K562 (cell line): ENCODE results near the gene ATP5F1D. TPM values are rescaled to one million over a fixed set of nuclear protein-coding genes. Genes with fewer than 3 reads are reported as not detected.

Source experiments
- ARNT ChIP-seq, 2 experiments: fragments of 450-650 bp; IDR thresholded peaks; 2 replicates each; pipeline ENCODE4 v1.6.1; 2016; ENCODE audit warnings: mild to moderate bottlenecking in 1 of 2
- BCOR ChIP-seq: fragments of 450-650 bp; IDR thresholded peaks from 2 replicates; pipeline ENCODE4 v1.6.1; 2016
- CHD4 ChIP-seq: fragments of 200-600 bp; sonication (generic); IDR thresholded peaks from 3 replicates; pipeline ENCODE4 v1.6.1; 2012; ENCODE audit warnings: low read depth, mild to moderate bottlenecking, mixed read lengths, low read length, inconsistent platforms; ENCODE audit not compliant: insufficient read depth, insufficient replicate concordance, poor library complexity, severe bottlenecking
- HDGF ChIP-seq: fragments of 450-650 bp; IDR thresholded peaks from 2 replicates; pipeline ENCODE4 v1.6.1; 2016
- SP1 ChIP-seq: sonication (generic); formaldehyde crosslinking; IDR thresholded peaks from 2 replicates; pipeline ENCODE4 v1.8.1; 2022; ENCODE audit warnings: mild to moderate bottlenecking, missing genetic modification reagents
- TOE1 ChIP-seq, 2 experiments: fragments of 450-650 bp in 1 of 2; sonication (generic) in 1 of 2; formaldehyde crosslinking in 1 of 2; IDR thresholded peaks; 2 replicates each; pipeline versions ENCODE4 v1.7.1 to v1.8.0; 2016 to 2022; ENCODE audit warnings: borderline replicate concordance in 2 of 2, mild to moderate bottlenecking in 2 of 2, antibody characterized with exemption in 1 of 2, inconsistent platforms in 1 of 2, low read depth in 1 of 2, missing genetic modification reagents in 1 of 2, moderate library complexity in 1 of 2
- ZNF232 ChIP-seq: sonication (generic); formaldehyde crosslinking; IDR thresholded peaks from 2 replicates; pipeline ENCODE4 v1.8.0; 2022; ENCODE audit warnings: mild to moderate bottlenecking, missing genetic modification reagents
- polyA plus RNA-seq, 8 experiments: library from polyadenylated mRNA; depleted of rRNA in 4 of 8; stranded (reverse) in 5 of 8; unstranded in 3 of 8; fragments of >200 nt; fragmentation: Nextera tagmentation in 2 of 8; fragmentation: Illumina TruSeq in 1 of 8; extraction: Ambion mirVana in 2 of 8; extraction: Trizol in 1 of 8; gene quantifications; 2 replicates each; pipeline versions ENCODE4 v1.2.1 to v1.2.3, GENCODE V29; 2011 to 2014; ENCODE audit warnings: inconsistent platforms in 1 of 8, missing spikeins in 1 of 8
- total RNA-seq, 7 experiments: library from RNA; depleted of rRNA in 6 of 7; stranded (reverse); fragments of >200 nt in 6 of 7; fragmentation: Illumina TruSeq in 2 of 7; extraction: Trizol in 2 of 7; gene quantifications; 2 replicates each; pipeline versions ENCODE4 v1.2.1 to v1.2.3, GENCODE V29; 2011 to 2021; ENCODE audit warnings: low replicate concordance in 1 of 7
- TF ChIP-seq, protein P1 (sequence below): fragments of 450-650 bp; formaldehyde crosslinking; IDR thresholded peaks from 2 replicates; pipeline ENCODE4 v1.4.0; 2020; ENCODE audit warnings: mild to moderate bottlenecking, moderate library complexity
- TF ChIP-seq, protein P2 (sequence below): fragments of 450-650 bp; IDR thresholded peaks from 2 replicates; pipeline ENCODE4 v1.6.1; 2016; ENCODE audit warnings: low read depth
- TF ChIP-seq, protein P3 (sequence below), 2 experiments: fragments of 450-650 bp; conservative IDR thresholded peaks; 2 replicates each; pipeline ENCODE4 v1.6.1; 2017; ENCODE audit warnings: mild to moderate bottlenecking in 2 of 2, moderate library complexity in 2 of 2
- TF ChIP-seq, protein P4 (sequence below): fragments of 450-650 bp; IDR thresholded peaks from 2 replicates; pipeline ENCODE4 v1.6.1; 2017; ENCODE audit warnings: antibody characterized with exemption, mild to moderate bottlenecking

Gene ATP5F1D
- total and polyA plus RNA-seq, 9 of the 15 experiments (the other 6 are each of a cell fraction or from before 2014, with no cell fraction given) = 3.9 to 409 (median 36.8) TPM

DNA sequence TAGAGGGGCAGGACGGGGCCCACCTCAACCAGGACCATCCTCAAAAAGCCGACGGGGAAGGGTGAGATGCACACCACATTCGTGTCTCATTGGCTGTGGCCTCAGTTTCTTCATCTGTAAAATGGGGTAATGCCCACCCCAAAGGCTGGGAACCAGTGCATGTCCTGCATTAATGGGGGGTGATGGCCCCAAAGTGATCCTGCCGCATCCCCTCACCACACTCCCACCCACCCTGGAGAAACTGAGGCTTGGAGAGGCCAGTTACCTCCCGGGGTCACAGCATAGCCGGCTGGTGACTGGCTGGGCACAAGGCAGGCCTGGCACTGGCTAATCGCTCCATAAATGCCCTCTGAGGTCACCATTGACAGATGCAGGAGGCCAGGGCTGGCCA, 6.2 kb downstream of the ATP5F1D start (continued):
- peak; percentile 98 for TF ChIP-seq CHD4
- 0 out of 2 replicates have a peak, but pooled peaks have one; percentile 50 for TF ChIP-seq ZNF232 (CRISPR knock-in tag)
- TF ChIP-seq TOE1 (IDR thresholded peaks at IDR 0.05; ENCODE audit: borderline replicate concordance) = peak; percentile 52; the same call in 1 of the 2 replicates
- no peak for TF ChIP-seq TOE1 (CRISPR knock-in tag; IDR thresholded peaks at IDR 0.05; ENCODE audit: borderline replicate concordance, low read depth)
- TF ChIP-seq BCOR = peak; percentile 99
- TF ChIP-seq, protein P1, sequence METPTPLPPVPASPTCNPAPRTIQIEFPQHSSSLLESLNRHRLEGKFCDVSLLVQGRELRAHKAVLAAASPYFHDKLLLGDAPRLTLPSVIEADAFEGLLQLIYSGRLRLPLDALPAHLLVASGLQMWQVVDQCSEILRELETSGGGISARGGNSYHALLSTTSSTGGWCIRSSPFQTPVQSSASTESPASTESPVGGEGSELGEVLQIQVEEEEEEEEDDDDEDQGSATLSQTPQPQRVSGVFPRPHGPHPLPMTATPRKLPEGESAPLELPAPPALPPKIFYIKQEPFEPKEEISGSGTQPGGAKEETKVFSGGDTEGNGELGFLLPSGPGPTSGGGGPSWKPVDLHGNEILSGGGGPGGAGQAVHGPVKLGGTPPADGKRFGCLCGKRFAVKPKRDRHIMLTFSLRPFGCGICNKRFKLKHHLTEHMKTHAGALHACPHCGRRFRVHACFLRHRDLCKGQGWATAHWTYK (CRISPR knock-in tag) = 0 out of 2 replicates have a peak, but pooled peaks have one; percentile 25
- TF ChIP-seq, protein P2, sequence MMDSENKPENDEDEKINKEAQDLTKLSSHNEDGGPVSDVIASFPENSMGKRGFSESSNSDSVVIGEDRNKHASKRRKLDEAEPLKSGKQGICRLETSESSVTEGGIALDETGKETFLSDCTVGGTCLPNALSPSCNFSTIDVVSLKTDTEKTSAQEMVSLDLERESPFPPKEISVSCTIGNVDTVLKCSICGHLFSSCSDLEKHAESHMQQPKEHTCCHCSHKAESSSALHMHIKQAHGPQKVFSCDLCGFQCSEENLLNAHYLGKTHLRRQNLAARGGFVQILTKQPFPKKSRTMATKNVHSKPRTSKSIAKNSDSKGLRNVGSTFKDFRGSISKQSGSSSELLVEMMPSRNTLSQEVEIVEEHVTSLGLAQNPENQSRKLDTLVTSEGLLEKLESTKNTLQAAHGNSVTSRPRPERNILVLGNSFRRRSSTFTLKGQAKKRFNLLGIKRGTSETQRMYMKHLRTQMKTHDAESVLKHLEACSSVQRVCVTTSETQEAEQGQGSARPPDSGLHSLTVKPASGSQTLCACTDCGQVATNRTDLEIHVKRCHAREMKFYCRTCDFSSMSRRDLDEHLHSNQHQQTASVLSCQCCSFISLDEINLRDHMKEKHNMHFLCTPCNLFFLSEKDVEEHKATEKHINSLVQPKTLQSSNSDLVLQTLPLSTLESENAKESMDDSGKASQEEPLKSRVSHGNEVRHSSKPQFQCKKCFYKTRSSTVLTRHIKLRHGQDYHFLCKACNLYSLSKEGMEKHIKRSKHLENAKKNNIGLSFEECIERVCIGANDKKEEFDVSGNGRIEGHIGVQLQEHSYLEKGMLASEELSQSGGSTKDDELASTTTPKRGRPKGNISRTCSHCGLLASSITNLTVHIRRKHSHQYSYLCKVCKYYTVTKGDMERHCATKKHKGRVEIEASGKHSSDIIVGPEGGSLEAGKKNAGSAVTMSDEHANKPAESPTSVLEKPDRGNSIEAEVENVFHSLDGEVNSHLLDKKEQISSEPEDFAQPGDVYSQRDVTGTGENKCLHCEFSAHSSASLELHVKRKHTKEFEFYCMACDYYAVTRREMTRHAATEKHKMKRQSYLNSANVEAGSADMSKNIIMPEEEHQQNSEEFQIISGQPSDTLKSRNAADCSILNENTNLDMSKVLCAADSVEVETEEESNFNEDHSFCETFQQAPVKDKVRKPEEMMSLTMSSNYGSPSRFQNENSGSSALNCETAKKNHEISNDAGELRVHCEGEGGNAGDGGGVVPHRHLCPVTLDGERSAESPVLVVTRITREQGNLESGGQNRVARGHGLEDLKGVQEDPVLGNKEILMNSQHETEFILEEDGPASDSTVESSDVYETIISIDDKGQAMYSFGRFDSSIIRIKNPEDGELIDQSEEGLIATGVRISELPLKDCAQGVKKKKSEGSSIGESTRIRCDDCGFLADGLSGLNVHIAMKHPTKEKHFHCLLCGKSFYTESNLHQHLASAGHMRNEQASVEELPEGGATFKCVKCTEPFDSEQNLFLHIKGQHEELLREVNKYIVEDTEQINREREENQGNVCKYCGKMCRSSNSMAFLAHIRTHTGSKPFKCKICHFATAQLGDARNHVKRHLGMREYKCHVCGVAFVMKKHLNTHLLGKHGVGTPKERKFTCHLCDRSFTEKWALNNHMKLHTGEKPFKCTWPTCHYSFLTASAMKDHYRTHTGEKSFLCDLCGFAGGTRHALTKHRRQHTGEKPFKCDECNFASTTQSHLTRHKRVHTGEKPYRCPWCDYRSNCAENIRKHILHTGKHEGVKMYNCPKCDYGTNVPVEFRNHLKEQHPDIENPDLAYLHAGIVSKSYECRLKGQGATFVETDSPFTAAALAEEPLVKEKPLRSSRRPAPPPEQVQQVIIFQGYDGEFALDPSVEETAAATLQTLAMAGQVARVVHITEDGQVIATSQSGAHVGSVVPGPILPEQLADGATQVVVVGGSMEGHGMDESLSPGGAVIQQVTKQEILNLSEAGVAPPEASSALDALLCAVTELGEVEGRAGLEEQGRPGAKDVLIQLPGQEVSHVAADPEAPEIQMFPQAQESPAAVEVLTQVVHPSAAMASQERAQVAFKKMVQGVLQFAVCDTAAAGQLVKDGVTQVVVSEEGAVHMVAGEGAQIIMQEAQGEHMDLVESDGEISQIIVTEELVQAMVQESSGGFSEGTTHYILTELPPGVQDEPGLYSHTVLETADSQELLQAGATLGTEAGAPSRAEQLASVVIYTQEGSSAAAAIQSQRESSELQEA = peak; percentile 15; the same call in 1 of the 2 replicates
- TF ChIP-seq, protein P3, sequence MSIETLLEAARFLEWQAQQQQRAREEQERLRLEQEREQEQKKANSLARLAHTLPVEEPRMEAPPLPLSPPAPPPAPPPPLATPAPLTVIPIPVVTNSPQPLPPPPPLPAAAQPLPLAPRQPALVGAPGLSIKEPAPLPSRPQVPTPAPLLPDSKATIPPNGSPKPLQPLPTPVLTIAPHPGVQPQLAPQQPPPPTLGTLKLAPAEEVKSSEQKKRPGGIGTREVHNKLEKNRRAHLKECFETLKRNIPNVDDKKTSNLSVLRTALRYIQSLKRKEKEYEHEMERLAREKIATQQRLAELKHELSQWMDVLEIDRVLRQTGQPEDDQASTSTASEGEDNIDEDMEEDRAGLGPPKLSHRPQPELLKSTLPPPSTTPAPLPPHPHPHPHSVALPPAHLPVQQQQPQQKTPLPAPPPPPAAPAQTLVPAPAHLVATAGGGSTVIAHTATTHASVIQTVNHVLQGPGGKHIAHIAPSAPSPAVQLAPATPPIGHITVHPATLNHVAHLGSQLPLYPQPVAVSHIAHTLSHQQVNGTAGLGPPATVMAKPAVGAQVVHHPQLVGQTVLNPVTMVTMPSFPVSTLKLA (conservative IDR thresholded peaks at IDR 0.05) = 0 out of 4 replicates have a peak, but pooled peaks of 1 of the 2 experiments have one; percentile 6
- 0 out of 2 replicates have a peak, but pooled peaks have one; percentile 83 for TF ChIP-seq HDGF
- TF ChIP-seq ARNT (IDR thresholded peaks at IDR 0.05) = 0 out of 4 replicates have a peak, but pooled peaks of 1 of the 2 experiments have one; percentile 23
- peak; percentile 45 for TF ChIP-seq SP1 (CRISPR knock-in tag)
- TF ChIP-seq, protein P4, sequence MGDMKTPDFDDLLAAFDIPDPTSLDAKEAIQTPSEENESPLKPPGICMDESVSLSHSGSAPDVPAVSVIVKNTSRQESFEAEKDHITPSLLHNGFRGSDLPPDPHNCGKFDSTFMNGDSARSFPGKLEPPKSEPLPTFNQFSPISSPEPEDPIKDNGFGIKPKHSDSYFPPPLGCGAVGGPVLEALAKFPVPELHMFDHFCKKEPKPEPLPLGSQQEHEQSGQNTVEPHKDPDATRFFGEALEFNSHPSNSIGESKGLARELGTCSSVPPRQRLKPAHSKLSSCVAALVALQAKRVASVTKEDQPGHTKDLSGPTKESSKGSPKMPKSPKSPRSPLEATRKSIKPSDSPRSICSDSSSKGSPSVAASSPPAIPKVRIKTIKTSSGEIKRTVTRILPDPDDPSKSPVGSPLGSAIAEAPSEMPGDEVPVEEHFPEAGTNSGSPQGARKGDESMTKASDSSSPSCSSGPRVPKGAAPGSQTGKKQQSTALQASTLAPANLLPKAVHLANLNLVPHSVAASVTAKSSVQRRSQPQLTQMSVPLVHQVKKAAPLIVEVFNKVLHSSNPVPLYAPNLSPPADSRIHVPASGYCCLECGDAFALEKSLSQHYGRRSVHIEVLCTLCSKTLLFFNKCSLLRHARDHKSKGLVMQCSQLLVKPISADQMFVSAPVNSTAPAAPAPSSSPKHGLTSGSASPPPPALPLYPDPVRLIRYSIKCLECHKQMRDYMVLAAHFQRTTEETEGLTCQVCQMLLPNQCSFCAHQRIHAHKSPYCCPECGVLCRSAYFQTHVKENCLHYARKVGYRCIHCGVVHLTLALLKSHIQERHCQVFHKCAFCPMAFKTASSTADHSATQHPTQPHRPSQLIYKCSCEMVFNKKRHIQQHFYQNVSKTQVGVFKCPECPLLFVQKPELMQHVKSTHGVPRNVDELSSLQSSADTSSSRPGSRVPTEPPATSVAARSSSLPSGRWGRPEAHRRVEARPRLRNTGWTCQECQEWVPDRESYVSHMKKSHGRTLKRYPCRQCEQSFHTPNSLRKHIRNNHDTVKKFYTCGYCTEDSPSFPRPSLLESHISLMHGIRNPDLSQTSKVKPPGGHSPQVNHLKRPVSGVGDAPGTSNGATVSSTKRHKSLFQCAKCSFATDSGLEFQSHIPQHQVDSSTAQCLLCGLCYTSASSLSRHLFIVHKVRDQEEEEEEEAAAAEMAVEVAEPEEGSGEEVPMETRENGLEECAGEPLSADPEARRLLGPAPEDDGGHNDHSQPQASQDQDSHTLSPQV = no peak
